Calu3 (cell line): ENCODE data around the gene UBQLN1. TPM values are rescaled to one million over a fixed set of nuclear protein-coding genes. Genes with fewer than 3 reads are reported as not detected.

Source experiments
- BruUV-seq: library from RNA; stranded (reverse); fragments of 400-500 nt; replicated peaks from 2 replicates; lab custom pipeline; 2021; lab: Mats Ljungman, UMichigan
- CTCF ChIA-PET: fragments of 300-600 bp; sonication (Branson Sonifier 250); formaldehyde crosslinking; loops from one replicate; lab custom pipeline; 2022; ENCODE audit warnings: antibody characterized with exemption; lab: Charles Lee
- DNase-seq: peaks from one replicate; pipeline ENCODE4 v3.0.0; 2022
- H3K27ac Mint-ChIP-seq: one replicate; pipeline ENCODE4 v1.8.0; 2022; ENCODE audit warnings: mixed read lengths; ENCODE audit not compliant: unreplicated experiment
- H3K27me3 Mint-ChIP-seq: one replicate; pipeline ENCODE4 v1.8.0; 2022; ENCODE audit warnings: mixed read lengths; ENCODE audit not compliant: unreplicated experiment
- H3K36me3 Mint-ChIP-seq: one replicate; pipeline ENCODE4 v1.8.0; 2022; ENCODE audit warnings: mild to moderate bottlenecking, moderate library complexity, mixed read lengths; ENCODE audit not compliant: insufficient read depth, unreplicated experiment
- H3K4me1 Mint-ChIP-seq: one replicate; pipeline ENCODE4 v1.8.0; 2022; ENCODE audit warnings: mild to moderate bottlenecking, low read depth, mixed read lengths; ENCODE audit not compliant: unreplicated experiment
- H3K4me3 Mint-ChIP-seq: one replicate; pipeline ENCODE4 v1.8.0; 2022; ENCODE audit warnings: mild to moderate bottlenecking, low read depth, moderate library complexity, mixed read lengths; ENCODE audit not compliant: unreplicated experiment
- H3K9me3 Mint-ChIP-seq: one replicate; pipeline ENCODE4 v1.8.0; 2022; ENCODE audit warnings: low read depth, mixed read lengths; ENCODE audit not compliant: unreplicated experiment
- intact Hi-C: fragments of 100-400 bp; cut with micrococcal nuclease; formaldehyde crosslinking; loops from one replicate; pipeline ENCODE4 v1.10.0; 2022; ENCODE audit not compliant: unreplicated experiment
- total RNA-seq: library from RNA; stranded (reverse); gene quantifications from 2 replicates; pipeline ENCODE4 v1.2.3, GENCODE V29; 2022
- TF ChIP-seq, protein P1 (sequence below): fragments of 200-600 bp; IDR thresholded peaks from one replicate; pipeline ENCODE4 v1.8.0; 2022; ENCODE audit warnings: antibody characterized with exemption; ENCODE audit not compliant: unreplicated experiment

The UBQLN1 gene
- total RNA-seq, 1 experiment from 2014 or later, result 108 TPM

DNA sequence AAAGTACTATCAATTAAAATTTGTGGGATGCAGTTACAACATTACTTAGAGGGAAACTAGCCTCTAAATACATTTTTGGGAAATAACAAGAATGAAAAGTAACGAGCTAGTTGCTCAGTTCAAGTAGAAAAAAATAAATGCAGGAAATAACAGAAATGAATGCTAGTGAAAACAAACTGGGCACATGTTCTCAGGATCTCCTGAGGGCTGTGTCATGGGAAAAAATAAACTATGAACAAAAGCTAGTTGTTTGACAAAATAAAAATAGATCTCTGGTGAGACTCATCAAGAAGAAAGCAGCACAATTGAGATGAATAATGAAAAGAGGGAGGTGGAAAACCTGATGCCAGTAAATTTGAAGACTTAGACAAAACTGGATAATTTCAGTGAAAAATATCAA lies 68.5 kb downstream of the UBQLN1 start:
- Mint-ChIP-seq H3K27ac (no peak overlapping the region), H3K27me3 (no peaks in the 10 kb centered on the region), H3K36me3 (no peaks in the 10 kb centered on the region), H3K4me1 (no peaks in the 10 kb centered on the region), H3K4me3 (no peak overlapping the region), H3K9me3 (no peaks in the 10 kb centered on the region)
- BruUV-seq, result no TSS peak
- CTCF ChIA-PET, result no interaction called here
- intact Hi-C loops, result no loop called here
- no peak for DNase-seq
- TF ChIP-seq, protein P1, sequence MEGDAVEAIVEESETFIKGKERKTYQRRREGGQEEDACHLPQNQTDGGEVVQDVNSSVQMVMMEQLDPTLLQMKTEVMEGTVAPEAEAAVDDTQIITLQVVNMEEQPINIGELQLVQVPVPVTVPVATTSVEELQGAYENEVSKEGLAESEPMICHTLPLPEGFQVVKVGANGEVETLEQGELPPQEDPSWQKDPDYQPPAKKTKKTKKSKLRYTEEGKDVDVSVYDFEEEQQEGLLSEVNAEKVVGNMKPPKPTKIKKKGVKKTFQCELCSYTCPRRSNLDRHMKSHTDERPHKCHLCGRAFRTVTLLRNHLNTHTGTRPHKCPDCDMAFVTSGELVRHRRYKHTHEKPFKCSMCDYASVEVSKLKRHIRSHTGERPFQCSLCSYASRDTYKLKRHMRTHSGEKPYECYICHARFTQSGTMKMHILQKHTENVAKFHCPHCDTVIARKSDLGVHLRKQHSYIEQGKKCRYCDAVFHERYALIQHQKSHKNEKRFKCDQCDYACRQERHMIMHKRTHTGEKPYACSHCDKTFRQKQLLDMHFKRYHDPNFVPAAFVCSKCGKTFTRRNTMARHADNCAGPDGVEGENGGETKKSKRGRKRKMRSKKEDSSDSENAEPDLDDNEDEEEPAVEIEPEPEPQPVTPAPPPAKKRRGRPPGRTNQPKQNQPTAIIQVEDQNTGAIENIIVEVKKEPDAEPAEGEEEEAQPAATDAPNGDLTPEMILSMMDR, result no peak

DNA sequence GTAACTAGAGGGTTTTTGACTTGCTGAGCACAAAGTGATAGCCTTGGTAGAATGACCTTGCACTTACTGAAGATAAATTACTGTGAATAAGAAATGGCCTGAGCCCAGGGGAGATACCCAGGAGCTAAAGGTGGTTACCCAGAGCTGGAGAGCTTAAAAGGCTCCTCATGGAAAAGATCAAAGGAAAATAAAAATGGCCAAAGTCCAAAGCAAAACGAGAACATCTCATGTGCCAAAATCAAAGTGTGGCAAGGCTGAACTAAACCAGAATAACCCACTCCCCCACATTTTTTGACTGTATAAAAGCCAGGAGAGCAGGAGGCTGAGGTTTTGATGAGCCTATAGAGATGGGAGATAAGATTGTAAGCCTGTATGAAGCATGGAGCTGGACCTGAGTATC lies 70.4 kb downstream of the UBQLN1 start:
- BruUV-seq, result no TSS peak
- Mint-ChIP-seq H3K9me3 (no peaks in the 10 kb centered on the region), H3K27me3 (no peaks in the 10 kb centered on the region), H3K36me3 (peaks cover 9% of the 10 kb centered on the region), H3K27ac (no peak overlapping the region), H3K4me1 (no peaks in the 10 kb centered on the region), H3K4me3 (no peak overlapping the region)
- intact Hi-C loops, result no loop called here
- CTCF ChIA-PET, result interaction anchor here (0.7 kb wide), 1 partner anchor 208 kb away, joined by 3 read pairs; no protein-coding TSS in a partner anchor
- DNase-seq, result no peak
- TF ChIP-seq, protein P1, result no peak

DNA sequence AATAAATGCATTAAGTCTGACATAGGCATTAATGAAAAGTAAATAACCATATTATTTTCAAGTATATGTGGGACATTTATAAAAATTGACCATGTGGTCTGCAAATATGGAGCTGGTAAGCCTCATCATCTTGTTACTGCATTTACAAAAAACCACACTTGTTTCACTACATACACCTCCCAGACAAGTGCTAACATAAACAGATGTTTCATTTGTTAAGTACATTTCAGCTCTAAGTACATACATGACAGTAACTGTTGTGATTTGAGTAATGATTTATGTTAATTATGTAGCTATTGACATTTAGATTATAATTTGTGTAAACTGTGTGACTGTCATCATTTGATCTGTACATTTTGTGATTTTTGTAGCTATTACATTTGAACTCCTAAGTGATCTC lies 70.9 kb downstream of the UBQLN1 start:
- no peaks in the 10 kb centered on the region for H3K9me3 Mint-ChIP-seq
- DNase-seq, result no peak
- no peak overlapping the region for H3K4me3 Mint-ChIP-seq
- BruUV-seq, result no TSS peak
- TF ChIP-seq, protein P1, result no peak
- H3K27ac Mint-ChIP-seq, result no peak overlapping the region
- no peaks in the 10 kb centered on the region for H3K4me1 Mint-ChIP-seq
- peaks cover 15% of the 10 kb centered on the region for H3K36me3 Mint-ChIP-seq
- H3K27me3 Mint-ChIP-seq, result no peaks in the 10 kb centered on the region
- CTCF ChIA-PET, result interaction anchor here (0.6 kb wide), 1 partner anchor 49 kb away, joined by 3 read pairs; no protein-coding TSS in a partner anchor
- intact Hi-C loops, result no loop called here

DNA sequence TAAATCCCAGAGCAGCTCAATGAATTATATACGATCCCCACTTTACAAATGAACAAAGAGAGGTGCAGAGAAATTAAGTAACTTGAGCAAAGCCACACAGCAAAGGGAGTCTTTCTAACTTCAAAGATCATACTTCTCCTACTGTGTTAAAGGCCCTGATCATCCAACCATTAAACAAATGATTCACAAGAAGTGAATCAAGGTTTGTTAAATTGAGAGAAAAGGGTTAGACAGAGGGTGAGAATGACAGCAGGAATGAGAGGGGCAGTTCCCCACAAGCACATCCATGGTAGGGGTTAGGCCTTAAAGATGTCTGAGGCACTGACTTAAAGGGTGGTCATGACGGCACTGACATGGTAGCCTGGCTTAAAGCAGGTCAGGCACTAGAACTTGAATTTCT lies 74.1 kb downstream of the UBQLN1 start:
- DNase-seq, result no peak
- TF ChIP-seq, protein P1, result no peak
- no peaks in the 10 kb centered on the region for H3K9me3 Mint-ChIP-seq
- CTCF ChIA-PET, result no interaction called here
- H3K4me3 Mint-ChIP-seq, result no peak overlapping the region
- no peaks in the 10 kb centered on the region for H3K4me1 Mint-ChIP-seq
- H3K36me3 Mint-ChIP-seq, result peaks cover 15% of the 10 kb centered on the region
- intact Hi-C loops, result no loop called here
- H3K27me3 Mint-ChIP-seq, result no peaks in the 10 kb centered on the region
- no TSS peak for BruUV-seq
- no peak overlapping the region for H3K27ac Mint-ChIP-seq
